Measurements from ENCODE around the gene MN1. TPM values are rescaled to one million over a fixed set of nuclear protein-coding genes. Genes with fewer than 3 reads are reported as not detected.

MN1 gene
- total RNA-seq, 1 donor = 55.9 TPM

DNA sequence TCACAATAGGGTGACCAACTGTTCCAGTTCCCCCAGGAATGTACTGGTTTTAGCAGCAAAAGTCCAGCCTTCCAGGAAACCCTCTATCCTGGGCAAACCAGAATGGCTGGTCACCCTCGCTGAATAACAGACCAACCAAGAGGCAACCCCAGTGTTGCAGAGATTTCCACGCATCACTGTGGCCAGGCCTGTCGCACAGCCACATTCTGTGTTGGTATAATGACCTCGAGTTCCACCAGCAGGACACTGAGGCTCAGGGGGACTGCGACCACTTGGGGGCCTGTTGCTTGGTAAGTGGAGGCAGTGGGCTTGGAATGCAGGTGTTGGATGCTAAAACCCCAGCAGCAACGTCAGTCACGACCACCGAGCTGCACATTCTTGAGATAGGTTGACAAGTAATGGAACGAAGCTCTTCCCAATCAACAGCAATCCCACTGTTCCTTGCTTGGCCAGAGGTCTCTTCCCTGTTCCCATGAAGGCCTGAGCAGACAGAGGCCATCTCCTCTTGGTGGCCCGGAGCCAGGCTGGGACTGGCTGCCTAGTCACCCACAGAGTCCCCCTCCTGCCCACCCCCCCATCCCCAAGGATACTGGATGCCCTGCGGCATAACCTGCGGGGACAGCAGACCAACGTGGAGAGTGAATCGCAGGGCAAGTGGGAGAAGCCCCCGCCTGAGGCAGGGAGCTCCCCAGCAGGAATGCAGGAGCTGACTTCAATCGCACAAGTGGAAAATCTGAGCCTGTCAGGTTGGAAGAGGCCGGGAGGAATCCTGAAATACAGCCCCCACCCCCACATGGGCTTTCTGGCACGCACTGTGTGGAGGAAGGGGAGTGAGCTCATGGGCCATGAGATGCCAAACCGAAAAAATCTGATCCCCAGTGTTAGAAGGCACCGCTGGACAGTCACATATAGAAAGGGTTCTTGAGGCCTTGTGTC is 43.4 kb upstream of the MN1 start:
- TF ChIP-seq, protein P1, sequence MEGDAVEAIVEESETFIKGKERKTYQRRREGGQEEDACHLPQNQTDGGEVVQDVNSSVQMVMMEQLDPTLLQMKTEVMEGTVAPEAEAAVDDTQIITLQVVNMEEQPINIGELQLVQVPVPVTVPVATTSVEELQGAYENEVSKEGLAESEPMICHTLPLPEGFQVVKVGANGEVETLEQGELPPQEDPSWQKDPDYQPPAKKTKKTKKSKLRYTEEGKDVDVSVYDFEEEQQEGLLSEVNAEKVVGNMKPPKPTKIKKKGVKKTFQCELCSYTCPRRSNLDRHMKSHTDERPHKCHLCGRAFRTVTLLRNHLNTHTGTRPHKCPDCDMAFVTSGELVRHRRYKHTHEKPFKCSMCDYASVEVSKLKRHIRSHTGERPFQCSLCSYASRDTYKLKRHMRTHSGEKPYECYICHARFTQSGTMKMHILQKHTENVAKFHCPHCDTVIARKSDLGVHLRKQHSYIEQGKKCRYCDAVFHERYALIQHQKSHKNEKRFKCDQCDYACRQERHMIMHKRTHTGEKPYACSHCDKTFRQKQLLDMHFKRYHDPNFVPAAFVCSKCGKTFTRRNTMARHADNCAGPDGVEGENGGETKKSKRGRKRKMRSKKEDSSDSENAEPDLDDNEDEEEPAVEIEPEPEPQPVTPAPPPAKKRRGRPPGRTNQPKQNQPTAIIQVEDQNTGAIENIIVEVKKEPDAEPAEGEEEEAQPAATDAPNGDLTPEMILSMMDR (IDR thresholded peaks at IDR 0.05; ENCODE audit: insufficient read depth, low read length) = no peak
- H3K4me3 ChIP-seq (ENCODE audit: low read depth, low read length) = no peak overlapping the region
- DNase-seq (ENCODE audit: low read depth) = no peak

DNA sequence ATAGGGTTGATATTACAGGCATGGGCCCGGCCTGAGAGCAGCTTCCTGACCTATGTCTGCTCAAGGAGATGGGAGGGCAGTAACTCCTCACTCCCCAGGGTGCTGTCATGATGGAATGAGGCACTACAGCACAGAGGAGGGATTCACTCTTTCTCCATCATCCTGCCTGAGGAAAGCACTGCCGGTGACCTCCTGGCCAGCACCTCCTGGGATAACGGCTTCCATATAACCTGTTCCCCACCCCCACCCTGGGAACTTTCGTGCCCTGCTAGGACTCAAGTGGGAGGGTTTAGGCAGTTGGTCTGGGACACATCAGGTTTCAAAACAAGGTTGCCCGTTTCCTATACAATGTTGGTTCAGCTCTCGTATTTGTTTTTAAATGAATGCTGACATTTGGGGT is 42.7 kb upstream of the MN1 start:
- DNase-seq (ENCODE audit: low read depth) = no peak
- TF ChIP-seq, protein P1 (IDR thresholded peaks at IDR 0.05; ENCODE audit: insufficient read depth, low read length) = no peak
- H3K4me3 ChIP-seq (ENCODE audit: low read depth, low read length) = no peak overlapping the region

DNA sequence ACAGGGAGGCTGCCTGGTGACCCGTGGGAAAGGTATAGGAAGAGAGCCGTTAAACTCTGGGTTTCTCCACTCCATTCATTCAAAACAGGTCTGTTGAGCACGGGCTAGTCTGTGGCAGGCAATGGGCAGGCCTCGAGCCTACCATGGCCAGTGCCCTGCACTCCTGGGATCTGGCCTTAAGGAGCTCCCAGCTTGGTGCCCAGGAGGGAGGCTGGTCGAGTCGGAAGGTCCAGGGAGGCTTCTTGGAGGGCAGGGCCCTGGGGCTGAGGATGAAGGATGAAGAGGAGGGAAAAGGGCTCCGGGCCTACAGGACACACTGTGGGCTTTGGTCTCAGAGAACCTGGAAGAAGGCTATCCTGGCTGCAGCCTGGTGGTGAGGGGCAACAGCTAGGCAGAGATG is 41.9 kb upstream of the MN1 start:
- no peak for DNase-seq (ENCODE audit: low read depth)
- H3K4me3 ChIP-seq (ENCODE audit: low read depth, low read length) = no peak overlapping the region
- TF ChIP-seq, protein P1 (IDR thresholded peaks at IDR 0.05; ENCODE audit: insufficient read depth, low read length) = no peak

DNA sequence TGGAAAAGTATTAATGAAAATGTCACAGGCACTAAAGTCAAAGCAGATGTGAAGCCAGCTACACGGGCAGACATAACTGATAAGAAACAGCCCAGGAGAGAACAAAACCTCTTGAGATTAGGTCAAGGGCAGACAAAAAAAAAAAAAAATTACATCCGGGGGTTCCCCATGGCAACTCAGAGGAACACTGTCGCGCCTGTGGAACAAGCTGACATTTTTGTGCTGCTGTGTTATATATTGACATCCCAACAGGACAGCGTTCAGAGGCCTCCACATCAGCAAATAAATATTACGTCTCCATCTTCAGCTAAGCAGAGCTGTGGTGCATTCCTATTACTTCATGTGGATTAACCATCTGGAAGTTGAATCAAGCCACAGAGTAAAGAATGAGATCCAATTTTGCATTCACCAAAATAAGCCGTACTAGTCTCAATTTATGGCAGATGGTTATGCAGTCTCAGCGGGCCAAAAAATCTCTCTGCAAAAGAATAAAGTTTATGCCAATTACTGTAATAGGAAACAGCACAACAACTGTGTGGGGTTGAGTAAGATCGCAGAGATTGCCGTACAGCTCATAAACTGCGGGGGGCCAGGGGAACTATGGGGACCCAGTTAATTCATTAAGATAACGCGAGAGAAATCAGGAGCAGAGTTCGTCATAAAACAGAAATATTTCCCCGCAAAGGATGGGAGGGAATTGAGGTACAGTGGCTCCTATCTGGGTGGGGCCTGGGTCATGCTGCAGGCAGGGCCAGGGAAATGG is 41.3 kb upstream of the MN1 start:
- TF ChIP-seq, protein P1 (IDR thresholded peaks at IDR 0.05; ENCODE audit: insufficient read depth, low read length) = no peak
- H3K4me3 ChIP-seq (ENCODE audit: low read depth, low read length) = no peak overlapping the region
- DNase-seq (ENCODE audit: low read depth) = peak; percentile 57

DNA sequence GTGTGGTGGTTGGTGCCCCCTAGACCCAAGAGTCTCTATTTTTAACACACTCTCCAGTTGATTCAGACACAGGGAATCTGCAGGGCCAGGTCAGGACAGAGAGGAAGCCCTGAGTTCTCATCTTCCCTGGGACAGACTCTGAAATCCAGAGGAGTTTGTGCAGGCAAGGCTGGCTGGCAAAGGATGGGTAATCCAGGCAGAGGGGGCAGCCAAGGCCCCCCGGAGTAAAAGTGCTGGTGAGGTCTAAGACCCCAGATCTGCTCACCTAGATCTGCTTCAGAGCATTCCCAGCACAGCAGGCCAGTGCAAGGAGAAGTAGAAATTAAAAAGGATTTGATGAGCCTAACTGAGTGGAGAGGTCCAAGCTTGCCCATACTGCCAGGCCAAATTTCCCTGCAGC is 40.6 kb upstream of the MN1 start:
- TF ChIP-seq, protein P1 (IDR thresholded peaks at IDR 0.05; ENCODE audit: insufficient read depth, low read length) = no peak
- H3K4me3 ChIP-seq (ENCODE audit: low read depth, low read length) = no peak overlapping the region
- no peak for DNase-seq (ENCODE audit: low read depth)

DNA sequence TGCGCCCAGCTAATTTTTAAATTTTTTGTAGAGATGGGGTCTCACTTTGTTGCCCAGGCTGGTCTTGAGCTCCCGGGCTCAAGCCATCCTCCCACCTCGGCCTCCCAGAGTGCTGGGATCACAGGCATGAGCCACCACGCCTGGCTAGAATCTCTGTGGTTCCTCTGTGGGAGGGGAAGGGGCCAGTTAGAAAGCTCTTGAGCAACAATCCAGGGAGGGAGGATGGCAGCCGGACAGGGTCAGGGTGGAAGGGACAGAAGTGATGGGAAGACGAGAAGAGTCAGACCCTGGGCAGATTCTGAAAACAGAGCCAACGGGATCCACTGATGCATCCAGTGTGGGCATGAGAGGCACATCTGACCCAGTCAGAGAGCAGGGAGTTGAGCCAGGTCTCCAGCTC is 38.9 kb upstream of the MN1 start:
- TF ChIP-seq, protein P1 (IDR thresholded peaks at IDR 0.05; ENCODE audit: insufficient read depth, low read length) = no peak
- no peak overlapping the region for H3K4me3 ChIP-seq (ENCODE audit: low read depth, low read length)
- no peak for DNase-seq (ENCODE audit: low read depth)
